ENCODE results near the gene KRTAP10-4.

- TF ChIP-seq POLR2A (IDR thresholded peaks at IDR 0.05) (no peak), CTCF (IDR thresholded peaks at IDR 0.05) (no peak)
Measured at GRCh38 chr21:44616591-44616926, 43.0 kb downstream of the KRTAP10-4 start.
